Measurements from ENCODE around the gene ASB2.

ASB2 gene

GRCh38 chr14:93964820-93965286 is 11.5 kb downstream of the ASB2 start:
- H3K4me3 ChIP-seq (replicated peaks; ENCODE audit: low read depth, low read length) = no peak overlapping the region
- TF ChIP-seq, protein P1, sequence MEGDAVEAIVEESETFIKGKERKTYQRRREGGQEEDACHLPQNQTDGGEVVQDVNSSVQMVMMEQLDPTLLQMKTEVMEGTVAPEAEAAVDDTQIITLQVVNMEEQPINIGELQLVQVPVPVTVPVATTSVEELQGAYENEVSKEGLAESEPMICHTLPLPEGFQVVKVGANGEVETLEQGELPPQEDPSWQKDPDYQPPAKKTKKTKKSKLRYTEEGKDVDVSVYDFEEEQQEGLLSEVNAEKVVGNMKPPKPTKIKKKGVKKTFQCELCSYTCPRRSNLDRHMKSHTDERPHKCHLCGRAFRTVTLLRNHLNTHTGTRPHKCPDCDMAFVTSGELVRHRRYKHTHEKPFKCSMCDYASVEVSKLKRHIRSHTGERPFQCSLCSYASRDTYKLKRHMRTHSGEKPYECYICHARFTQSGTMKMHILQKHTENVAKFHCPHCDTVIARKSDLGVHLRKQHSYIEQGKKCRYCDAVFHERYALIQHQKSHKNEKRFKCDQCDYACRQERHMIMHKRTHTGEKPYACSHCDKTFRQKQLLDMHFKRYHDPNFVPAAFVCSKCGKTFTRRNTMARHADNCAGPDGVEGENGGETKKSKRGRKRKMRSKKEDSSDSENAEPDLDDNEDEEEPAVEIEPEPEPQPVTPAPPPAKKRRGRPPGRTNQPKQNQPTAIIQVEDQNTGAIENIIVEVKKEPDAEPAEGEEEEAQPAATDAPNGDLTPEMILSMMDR (IDR thresholded peaks at IDR 0.05; ENCODE audit: low read depth, low read length, missing control alignments) = no peak
- DNase-seq (ENCODE audit: extremely low read depth, low read depth) = no peak

GRCh38 chr14:93964281-93964680 is 12.1 kb downstream of the ASB2 start:
- H3K4me3 ChIP-seq (replicated peaks; ENCODE audit: low read depth, low read length) = no peak overlapping the region
- no peak for DNase-seq (ENCODE audit: extremely low read depth, low read depth)
- TF ChIP-seq, protein P1 (IDR thresholded peaks at IDR 0.05; ENCODE audit: low read depth, low read length, missing control alignments) = no peak

- no peak overlapping the region for H3K4me3 ChIP-seq (replicated peaks; ENCODE audit: low read depth, low read length)
Measured at GRCh38 chr14:93963692-93964091, 12.7 kb downstream of the ASB2 start.

DNA sequence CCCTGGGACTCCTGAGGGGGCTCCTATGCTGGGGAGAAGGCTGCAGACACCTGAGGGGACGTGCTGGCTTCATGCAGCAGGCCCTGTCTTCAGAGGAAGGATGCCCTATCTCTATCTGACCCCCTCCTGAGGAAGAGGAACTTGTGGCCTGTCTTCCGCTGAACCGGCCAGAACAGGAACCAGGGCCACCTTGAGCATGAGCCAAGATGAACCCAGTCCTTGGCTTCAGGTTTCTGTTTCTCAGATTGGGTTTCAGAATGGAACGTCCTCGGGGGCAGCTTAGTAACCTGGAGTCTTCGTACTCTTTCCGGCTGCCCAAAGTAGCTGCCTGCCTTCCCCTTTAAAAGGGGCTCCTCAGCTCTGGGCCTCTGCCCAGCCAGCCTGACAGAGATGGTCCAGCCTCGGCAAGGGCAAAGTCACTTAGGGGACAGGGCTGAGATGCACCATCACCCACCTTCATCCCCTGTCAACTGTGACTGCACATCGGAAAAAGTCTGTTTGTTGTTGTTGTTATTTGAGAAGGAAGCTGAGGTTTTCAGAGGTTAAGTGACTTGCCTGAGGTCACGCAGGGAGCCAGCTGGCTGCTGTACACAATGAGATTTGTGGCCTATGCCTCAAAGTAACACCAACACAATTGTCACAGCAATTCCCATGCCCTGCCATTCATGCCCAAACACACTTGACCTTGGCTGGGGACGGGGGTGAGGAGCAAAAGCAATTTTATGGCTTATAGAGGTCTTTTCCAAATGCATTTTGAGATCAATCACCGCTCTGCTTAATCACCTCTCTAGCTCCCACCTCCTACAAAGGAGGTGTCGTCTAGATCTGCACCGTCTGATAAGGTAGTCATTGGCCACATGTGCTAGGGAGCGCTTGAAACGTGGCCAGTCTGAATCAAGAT is 13.4 kb downstream of the ASB2 start:
- DNase-seq (ENCODE audit: extremely low read depth, low read depth) = no peak
- TF ChIP-seq, protein P1 (IDR thresholded peaks at IDR 0.05; ENCODE audit: low read depth, low read length, missing control alignments) = no peak
- no peak overlapping the region for H3K4me3 ChIP-seq (replicated peaks; ENCODE audit: low read depth, low read length)

More at GRCh38 chr14:93963692-93964091, 12.7 kb downstream of the ASB2 start:
- no peak for DNase-seq (ENCODE audit: extremely low read depth, low read depth)
- TF ChIP-seq, protein P1 (IDR thresholded peaks at IDR 0.05; ENCODE audit: low read depth, low read length, missing control alignments) = no peak

GRCh38 chr14:93961620-93962019 is 14.8 kb downstream of the ASB2 start:
- TF ChIP-seq, protein P1 (IDR thresholded peaks at IDR 0.05; ENCODE audit: low read depth, low read length, missing control alignments) = no peak
- no peak for DNase-seq (ENCODE audit: extremely low read depth, low read depth)
- no peak overlapping the region for H3K4me3 ChIP-seq (replicated peaks; ENCODE audit: low read depth, low read length)

DNA sequence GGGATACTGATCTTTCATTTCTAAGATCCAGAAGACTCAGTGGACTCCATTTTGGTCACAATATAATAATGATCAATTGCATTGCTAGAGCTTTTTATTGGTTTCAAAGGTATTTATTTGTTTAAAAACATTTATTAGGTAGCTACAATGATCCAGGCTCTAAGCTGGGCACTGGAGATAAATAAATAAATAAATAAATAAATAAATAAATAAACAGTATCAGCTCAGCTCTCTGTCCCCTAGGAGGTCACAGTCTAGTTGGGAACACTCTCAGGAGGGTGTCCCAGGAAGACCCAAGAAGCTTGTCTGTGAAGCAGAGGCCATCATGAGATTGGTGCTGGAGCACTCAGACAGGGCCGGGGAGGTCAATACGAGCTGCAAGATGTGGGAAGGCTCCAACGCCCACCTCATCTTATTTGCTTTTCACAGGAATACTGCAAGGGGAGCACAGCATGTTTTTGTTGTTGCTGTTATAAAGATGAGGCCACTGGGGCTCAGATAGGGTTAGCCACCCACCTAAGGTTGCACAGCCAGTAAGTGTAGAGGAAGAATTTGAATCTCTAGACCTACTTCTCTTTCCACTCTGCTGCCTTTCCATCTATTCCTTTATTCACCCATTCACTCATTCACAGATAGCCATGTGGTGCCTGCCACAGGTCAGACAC is 15.5 kb downstream of the ASB2 start:
- no peak overlapping the region for H3K4me3 ChIP-seq (replicated peaks; ENCODE audit: low read depth, low read length)
- TF ChIP-seq, protein P1 (IDR thresholded peaks at IDR 0.05; ENCODE audit: low read depth, low read length, missing control alignments) = no peak

More for the DNA sequence above, 15.5 kb downstream of the ASB2 start:
- DNase-seq (ENCODE audit: extremely low read depth, low read depth) = no peak

Data from HFF-Myc (cell line).